Measurements from ENCODE around the gene PFDN2. TPM values are rescaled to one million over a fixed set of nuclear protein-coding genes. Genes with fewer than 3 reads are reported as not detected.
"Not testable (repeated sequence)": the region's sequence is repeated elsewhere in the genome, so short reads cannot be mapped to it uniquely, and the experiment has no call there.

Gene PFDN2
- polyA plus RNA-seq, 1 donor: 68.4 TPM

GRCh38 chr1:161139766-161140165, 21.9 kb upstream of the PFDN2 start:
- peak; percentile 34 for DNase-seq (ENCODE audit: low read depth)

- no peak for DNase-seq (ENCODE audit: low read depth)
Measured at GRCh38 chr1:161138431-161138830, 20.6 kb upstream of the PFDN2 start.

GRCh38 chr1:161137881-161138280, 20.0 kb upstream of the PFDN2 start:
- no peak for DNase-seq (ENCODE audit: low read depth)

- no peak for DNase-seq (ENCODE audit: low read depth)
Measured at GRCh38 chr1:161133220-161133740, 15.4 kb upstream of the PFDN2 start.

- peak; percentile 89 for DNase-seq (ENCODE audit: low read depth)
Measured at GRCh38 chr1:161132410-161133219, 14.8 kb upstream of the PFDN2 start, which contains the start of gene DEDD. Gene DEDD (minus strand): TSS chr1:161132667. CDS start chr1:161124462, 8,205 bp downstream.

GRCh38 chr1:161131523-161132409, 13.9 kb upstream of the PFDN2 start:
- no peak for DNase-seq (ENCODE audit: low read depth)

GRCh38 chr1:161130266-161130665, 12.4 kb upstream of the PFDN2 start:
- no peak for DNase-seq (ENCODE audit: low read depth)

GRCh38 chr1:161128591-161129420, 11.0 kb upstream of the PFDN2 start:
- no peak for DNase-seq (ENCODE audit: low read depth)

- no peak for DNase-seq (ENCODE audit: low read depth)
Measured at GRCh38 chr1:161127649-161128048, 9.8 kb upstream of the PFDN2 start.

- no peak for DNase-seq (ENCODE audit: low read depth)
Measured at GRCh38 chr1:161122967-161123366, 5.1 kb upstream of the PFDN2 start.

- no peak for DNase-seq (ENCODE audit: low read depth)
Measured at GRCh38 chr1:161121834-161122233, 4.0 kb upstream of the PFDN2 start.

GRCh38 chr1:161121042-161121650, 3.3 kb upstream of the PFDN2 start:
- DNase-seq (ENCODE audit: low read depth): no peak

- DNase-seq (ENCODE audit: low read depth): no peak
Measured at GRCh38 chr1:161119092-161119903, 1.5 kb upstream of the PFDN2 start.

GRCh38 chr1:161115961-161116360, 1.9 kb downstream of the PFDN2 start:
- DNase-seq (ENCODE audit: low read depth): not testable (repeated sequence)

- DNase-seq (ENCODE audit: low read depth): no peak
Measured at GRCh38 chr1:161115132-161115711, 2.6 kb downstream of the PFDN2 start.

- DNase-seq (ENCODE audit: low read depth): no peak
Measured at GRCh38 chr1:161114556-161114955, 3.3 kb downstream of the PFDN2 start.

GRCh38 chr1:161113915-161114314, 3.9 kb downstream of the PFDN2 start:
- DNase-seq (ENCODE audit: low read depth): no peak

GRCh38 chr1:161111527-161111926, 6.3 kb downstream of the PFDN2 start:
- no peak for DNase-seq (ENCODE audit: low read depth)

- DNase-seq (ENCODE audit: low read depth): no peak
Measured at GRCh38 chr1:161111117-161111516, 6.7 kb downstream of the PFDN2 start.

- DNase-seq (ENCODE audit: low read depth): no peak
Measured at GRCh38 chr1:161106431-161106830, 11.4 kb downstream of the PFDN2 start.
